PC-9 (cell line): ENCODE data around the gene SLC7A14.

Experiments
- CTCF ChIP-seq: fragments of 200-600 bp; sonication (generic); conservative IDR thresholded peaks from 2 replicates; pipeline ENCODE4 v1.6.1; 2017; ENCODE audit warnings: mixed run types, antibody characterized with exemption, mild to moderate bottlenecking, moderate library complexity
- EZH2 ChIP-seq: fragments of 200-600 bp; sonication (generic); IDR thresholded peaks from 2 replicates; pipeline ENCODE4 v1.8.0; 2017; ENCODE audit warnings: antibody characterized with exemption, low read depth

- no peak for TF ChIP-seq CTCF
- TF ChIP-seq EZH2: no peak
Observed at GRCh38 chr3:170490828-170491560, 94.9 kb downstream of the SLC7A14 start.
